Measurements from ENCODE around the gene MRPL4. TPM values are rescaled to one million over a fixed set of nuclear protein-coding genes. Genes with fewer than 3 reads are reported as not detected.
A peak's percentile ranks its signal among the peaks of the same experiment; 100 is the strongest.

MRPL4 gene
- total RNA-seq, 1 experiment from 2014 or later, result 112 TPM

DNA sequence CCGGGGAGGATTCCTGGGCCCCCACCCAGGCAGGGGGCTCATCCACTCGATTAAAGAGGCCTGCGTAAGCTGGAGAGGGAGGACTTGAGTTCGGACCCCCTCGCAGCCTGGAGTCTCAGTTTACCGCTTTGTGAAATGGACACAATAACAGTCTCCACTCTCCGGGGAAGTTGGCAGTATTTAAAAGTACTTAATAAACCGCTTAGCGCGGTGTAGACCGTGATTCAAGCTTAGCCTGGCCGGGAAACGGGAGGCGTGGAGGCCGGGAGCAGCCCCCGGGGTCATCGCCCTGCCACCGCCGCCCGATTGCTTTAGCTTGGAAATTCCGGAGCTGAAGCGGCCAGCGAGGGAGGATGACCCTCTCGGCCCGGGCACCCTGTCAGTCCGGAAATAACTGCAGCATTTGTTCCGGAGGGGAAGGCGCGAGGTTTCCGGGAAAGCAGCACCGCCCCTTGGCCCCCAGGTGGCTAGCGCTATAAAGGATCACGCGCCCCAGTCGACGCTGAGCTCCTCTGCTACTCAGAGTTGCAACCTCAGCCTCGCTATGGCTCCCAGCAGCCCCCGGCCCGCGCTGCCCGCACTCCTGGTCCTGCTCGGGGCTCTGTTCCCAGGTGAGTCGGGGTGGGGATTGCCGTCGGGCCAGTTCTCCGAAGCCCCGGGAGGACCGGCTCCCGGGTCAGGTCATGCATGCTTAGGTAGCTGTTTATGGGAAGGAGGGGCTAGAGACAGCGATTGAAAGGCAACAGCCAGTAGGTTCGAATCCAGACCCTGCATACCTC lies 18.8 kb downstream of the MRPL4 start, which contains the start of gene ICAM1 (continued):
- TF ChIP-seq, protein P1, sequence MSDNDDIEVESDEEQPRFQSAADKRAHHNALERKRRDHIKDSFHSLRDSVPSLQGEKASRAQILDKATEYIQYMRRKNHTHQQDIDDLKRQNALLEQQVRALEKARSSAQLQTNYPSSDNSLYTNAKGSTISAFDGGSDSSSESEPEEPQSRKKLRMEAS (CRISPR knock-in tag; IDR thresholded peaks at IDR 0.05), result peak; percentile 94
- TF ChIP-seq, protein P2, sequence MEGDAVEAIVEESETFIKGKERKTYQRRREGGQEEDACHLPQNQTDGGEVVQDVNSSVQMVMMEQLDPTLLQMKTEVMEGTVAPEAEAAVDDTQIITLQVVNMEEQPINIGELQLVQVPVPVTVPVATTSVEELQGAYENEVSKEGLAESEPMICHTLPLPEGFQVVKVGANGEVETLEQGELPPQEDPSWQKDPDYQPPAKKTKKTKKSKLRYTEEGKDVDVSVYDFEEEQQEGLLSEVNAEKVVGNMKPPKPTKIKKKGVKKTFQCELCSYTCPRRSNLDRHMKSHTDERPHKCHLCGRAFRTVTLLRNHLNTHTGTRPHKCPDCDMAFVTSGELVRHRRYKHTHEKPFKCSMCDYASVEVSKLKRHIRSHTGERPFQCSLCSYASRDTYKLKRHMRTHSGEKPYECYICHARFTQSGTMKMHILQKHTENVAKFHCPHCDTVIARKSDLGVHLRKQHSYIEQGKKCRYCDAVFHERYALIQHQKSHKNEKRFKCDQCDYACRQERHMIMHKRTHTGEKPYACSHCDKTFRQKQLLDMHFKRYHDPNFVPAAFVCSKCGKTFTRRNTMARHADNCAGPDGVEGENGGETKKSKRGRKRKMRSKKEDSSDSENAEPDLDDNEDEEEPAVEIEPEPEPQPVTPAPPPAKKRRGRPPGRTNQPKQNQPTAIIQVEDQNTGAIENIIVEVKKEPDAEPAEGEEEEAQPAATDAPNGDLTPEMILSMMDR (IDR thresholded peaks at IDR 0.05), result no peak
- peak; percentile 45; the same call in 1 of the 2 replicates for TF ChIP-seq ETV6 (CRISPR knock-in tag; IDR thresholded peaks at IDR 0.05)
- TF ChIP-seq MYBL2 (CRISPR knock-in tag; IDR thresholded peaks at IDR 0.05), result peak; percentile 93; the same call in 1 of the 2 replicates
- TF ChIP-seq, protein P3, sequence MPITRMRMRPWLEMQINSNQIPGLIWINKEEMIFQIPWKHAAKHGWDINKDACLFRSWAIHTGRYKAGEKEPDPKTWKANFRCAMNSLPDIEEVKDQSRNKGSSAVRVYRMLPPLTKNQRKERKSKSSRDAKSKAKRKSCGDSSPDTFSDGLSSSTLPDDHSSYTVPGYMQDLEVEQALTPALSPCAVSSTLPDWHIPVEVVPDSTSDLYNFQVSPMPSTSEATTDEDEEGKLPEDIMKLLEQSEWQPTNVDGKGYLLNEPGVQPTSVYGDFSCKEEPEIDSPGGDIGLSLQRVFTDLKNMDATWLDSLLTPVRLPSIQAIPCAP (CRISPR knock-in tag; IDR thresholded peaks at IDR 0.05), result 0 out of 2 replicates have a peak, but pooled peaks have one; percentile 24
- TF ChIP-seq, protein P4, sequence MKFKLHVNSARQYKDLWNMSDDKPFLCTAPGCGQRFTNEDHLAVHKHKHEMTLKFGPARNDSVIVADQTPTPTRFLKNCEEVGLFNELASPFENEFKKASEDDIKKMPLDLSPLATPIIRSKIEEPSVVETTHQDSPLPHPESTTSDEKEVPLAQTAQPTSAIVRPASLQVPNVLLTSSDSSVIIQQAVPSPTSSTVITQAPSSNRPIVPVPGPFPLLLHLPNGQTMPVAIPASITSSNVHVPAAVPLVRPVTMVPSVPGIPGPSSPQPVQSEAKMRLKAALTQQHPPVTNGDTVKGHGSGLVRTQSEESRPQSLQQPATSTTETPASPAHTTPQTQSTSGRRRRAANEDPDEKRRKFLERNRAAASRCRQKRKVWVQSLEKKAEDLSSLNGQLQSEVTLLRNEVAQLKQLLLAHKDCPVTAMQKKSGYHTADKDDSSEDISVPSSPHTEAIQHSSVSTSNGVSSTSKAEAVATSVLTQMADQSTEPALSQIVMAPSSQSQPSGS (CRISPR knock-in tag; IDR thresholded peaks at IDR 0.05; ENCODE audit: borderline replicate concordance, low read depth), result 0 out of 2 replicates have a peak, but pooled peaks have one; percentile 25
- TF ChIP-seq, protein P5, sequence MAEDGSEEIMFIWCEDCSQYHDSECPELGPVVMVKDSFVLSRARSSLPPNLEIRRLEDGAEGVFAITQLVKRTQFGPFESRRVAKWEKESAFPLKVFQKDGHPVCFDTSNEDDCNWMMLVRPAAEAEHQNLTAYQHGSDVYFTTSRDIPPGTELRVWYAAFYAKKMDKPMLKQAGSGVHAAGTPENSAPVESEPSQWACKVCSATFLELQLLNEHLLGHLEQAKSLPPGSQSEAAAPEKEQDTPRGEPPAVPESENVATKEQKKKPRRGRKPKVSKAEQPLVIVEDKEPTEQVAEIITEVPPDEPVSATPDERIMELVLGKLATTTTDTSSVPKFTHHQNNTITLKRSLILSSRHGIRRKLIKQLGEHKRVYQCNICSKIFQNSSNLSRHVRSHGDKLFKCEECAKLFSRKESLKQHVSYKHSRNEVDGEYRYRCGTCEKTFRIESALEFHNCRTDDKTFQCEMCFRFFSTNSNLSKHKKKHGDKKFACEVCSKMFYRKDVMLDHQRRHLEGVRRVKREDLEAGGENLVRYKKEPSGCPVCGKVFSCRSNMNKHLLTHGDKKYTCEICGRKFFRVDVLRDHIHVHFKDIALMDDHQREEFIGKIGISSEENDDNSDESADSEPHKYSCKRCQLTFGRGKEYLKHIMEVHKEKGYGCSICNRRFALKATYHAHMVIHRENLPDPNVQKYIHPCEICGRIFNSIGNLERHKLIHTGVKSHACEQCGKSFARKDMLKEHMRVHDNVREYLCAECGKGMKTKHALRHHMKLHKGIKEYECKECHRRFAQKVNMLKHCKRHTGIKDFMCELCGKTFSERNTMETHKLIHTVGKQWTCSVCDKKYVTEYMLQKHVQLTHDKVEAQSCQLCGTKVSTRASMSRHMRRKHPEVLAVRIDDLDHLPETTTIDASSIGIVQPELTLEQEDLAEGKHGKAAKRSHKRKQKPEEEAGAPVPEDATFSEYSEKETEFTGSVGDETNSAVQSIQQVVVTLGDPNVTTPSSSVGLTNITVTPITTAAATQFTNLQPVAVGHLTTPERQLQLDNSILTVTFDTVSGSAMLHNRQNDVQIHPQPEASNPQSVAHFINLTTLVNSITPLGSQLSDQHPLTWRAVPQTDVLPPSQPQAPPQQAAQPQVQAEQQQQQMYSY (CRISPR knock-in tag; IDR thresholded peaks at IDR 0.05), result no peak
- TF ChIP-seq, protein P6, sequence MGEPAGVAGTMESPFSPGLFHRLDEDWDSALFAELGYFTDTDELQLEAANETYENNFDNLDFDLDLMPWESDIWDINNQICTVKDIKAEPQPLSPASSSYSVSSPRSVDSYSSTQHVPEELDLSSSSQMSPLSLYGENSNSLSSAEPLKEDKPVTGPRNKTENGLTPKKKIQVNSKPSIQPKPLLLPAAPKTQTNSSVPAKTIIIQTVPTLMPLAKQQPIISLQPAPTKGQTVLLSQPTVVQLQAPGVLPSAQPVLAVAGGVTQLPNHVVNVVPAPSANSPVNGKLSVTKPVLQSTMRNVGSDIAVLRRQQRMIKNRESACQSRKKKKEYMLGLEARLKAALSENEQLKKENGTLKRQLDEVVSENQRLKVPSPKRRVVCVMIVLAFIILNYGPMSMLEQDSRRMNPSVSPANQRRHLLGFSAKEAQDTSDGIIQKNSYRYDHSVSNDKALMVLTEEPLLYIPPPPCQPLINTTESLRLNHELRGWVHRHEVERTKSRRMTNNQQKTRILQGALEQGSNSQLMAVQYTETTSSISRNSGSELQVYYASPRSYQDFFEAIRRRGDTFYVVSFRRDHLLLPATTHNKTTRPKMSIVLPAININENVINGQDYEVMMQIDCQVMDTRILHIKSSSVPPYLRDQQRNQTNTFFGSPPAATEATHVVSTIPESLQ (CRISPR knock-in tag; IDR thresholded peaks at IDR 0.05), result no peak
- TF ChIP-seq, protein P7, sequence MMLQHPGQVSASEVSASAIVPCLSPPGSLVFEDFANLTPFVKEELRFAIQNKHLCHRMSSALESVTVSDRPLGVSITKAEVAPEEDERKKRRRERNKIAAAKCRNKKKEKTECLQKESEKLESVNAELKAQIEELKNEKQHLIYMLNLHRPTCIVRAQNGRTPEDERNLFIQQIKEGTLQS (CRISPR knock-in tag; conservative IDR thresholded peaks at IDR 0.05), result no peak
- 0 out of 2 replicates have a peak, but pooled peaks have one; percentile 40 for TF ChIP-seq KAT7 (CRISPR knock-in tag; IDR thresholded peaks at IDR 0.05; ENCODE audit: borderline replicate concordance)
- no peak for TF ChIP-seq NFATC4 (CRISPR knock-in tag; IDR thresholded peaks at IDR 0.05)
- TF ChIP-seq, protein P8, sequence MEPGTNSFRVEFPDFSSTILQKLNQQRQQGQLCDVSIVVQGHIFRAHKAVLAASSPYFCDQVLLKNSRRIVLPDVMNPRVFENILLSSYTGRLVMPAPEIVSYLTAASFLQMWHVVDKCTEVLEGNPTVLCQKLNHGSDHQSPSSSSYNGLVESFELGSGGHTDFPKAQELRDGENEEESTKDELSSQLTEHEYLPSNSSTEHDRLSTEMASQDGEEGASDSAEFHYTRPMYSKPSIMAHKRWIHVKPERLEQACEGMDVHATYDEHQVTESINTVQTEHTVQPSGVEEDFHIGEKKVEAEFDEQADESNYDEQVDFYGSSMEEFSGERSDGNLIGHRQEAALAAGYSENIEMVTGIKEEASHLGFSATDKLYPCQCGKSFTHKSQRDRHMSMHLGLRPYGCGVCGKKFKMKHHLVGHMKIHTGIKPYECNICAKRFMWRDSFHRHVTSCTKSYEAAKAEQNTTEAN (CRISPR knock-in tag; IDR thresholded peaks at IDR 0.05), result peak; percentile 88; the same call in 1 of the 2 replicates
- TF ChIP-seq, protein P9, sequence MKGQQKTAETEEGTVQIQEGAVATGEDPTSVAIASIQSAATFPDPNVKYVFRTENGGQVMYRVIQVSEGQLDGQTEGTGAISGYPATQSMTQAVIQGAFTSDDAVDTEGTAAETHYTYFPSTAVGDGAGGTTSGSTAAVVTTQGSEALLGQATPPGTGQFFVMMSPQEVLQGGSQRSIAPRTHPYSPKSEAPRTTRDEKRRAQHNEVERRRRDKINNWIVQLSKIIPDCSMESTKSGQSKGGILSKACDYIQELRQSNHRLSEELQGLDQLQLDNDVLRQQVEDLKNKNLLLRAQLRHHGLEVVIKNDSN (CRISPR knock-in tag; IDR thresholded peaks at IDR 0.05), result peak; percentile 59; the same call in 1 of the 2 replicates
- TF ChIP-seq NFE2L1 (CRISPR knock-in tag; IDR thresholded peaks at IDR 0.05), result peak; percentile 85
- TF ChIP-seq, protein P10, sequence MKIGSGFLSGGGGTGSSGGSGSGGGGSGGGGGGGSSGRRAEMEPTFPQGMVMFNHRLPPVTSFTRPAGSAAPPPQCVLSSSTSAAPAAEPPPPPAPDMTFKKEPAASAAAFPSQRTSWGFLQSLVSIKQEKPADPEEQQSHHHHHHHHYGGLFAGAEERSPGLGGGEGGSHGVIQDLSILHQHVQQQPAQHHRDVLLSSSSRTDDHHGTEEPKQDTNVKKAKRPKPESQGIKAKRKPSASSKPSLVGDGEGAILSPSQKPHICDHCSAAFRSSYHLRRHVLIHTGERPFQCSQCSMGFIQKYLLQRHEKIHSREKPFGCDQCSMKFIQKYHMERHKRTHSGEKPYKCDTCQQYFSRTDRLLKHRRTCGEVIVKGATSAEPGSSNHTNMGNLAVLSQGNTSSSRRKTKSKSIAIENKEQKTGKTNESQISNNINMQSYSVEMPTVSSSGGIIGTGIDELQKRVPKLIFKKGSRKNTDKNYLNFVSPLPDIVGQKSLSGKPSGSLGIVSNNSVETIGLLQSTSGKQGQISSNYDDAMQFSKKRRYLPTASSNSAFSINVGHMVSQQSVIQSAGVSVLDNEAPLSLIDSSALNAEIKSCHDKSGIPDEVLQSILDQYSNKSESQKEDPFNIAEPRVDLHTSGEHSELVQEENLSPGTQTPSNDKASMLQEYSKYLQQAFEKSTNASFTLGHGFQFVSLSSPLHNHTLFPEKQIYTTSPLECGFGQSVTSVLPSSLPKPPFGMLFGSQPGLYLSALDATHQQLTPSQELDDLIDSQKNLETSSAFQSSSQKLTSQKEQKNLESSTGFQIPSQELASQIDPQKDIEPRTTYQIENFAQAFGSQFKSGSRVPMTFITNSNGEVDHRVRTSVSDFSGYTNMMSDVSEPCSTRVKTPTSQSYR (CRISPR knock-in tag; IDR thresholded peaks at IDR 0.05), result 0 out of 2 replicates have a peak, but pooled peaks have one; percentile 67

Measured in WTC11 (cell line).